ENCODE results near the gene RBM20. TPM values are rescaled to one million over a fixed set of nuclear protein-coding genes. Genes with fewer than 3 reads are reported as not detected.
"Not testable (repeated sequence)": the region's sequence is repeated elsewhere in the genome, so short reads cannot be mapped to it uniquely, and the experiment has no call there.

Gene RBM20
- total RNA-seq, 1 donor = 1.0 TPM

DNA sequence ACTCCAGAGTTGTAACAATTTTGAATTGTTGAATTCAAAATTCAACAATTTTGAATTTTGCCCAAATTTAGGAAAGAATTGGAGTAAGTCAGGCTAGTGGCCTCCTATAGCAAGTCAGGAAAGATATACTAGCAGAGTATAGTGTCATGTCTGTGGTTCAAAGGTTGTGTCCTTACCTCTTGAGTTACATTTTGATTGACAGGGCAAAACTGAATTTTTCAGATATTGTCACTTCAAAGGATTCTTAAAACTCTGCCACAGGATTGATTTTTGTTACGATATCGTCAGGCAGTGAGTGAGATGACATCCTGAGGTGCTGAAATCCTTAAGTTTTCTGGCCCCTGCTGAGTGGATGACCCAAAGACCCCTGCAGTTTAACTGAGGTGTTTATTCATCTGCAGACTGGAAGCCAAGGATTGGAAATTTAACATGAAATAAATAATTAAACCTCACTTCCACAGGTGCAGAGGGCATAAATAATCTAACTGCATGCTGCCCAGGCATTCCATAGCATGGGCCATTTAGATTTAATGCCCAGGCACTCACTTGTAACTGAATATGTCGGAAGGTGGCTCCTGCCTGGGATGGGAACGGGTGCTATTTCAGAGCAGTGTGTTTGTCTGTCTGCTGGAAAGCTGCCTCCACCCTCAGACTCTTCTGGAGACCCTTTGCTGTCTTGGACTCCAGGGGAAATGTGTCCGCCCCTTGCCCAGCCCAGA, 50.8 kb downstream of the RBM20 start:
- no peak overlapping the region for H3K4me3 ChIP-seq (ENCODE audit: low read length)
- H3K9me3 ChIP-seq (ENCODE audit: low read depth, low read length) = peaks cover 15% of the 10 kb centered on the region
- no peaks in the 10 kb centered on the region for H3K4me1 ChIP-seq (ENCODE audit: insufficient read depth, low read length)
- peaks cover 7% of the 10 kb centered on the region for H3K27me3 ChIP-seq (ENCODE audit: insufficient read depth, low read length)

DNA sequence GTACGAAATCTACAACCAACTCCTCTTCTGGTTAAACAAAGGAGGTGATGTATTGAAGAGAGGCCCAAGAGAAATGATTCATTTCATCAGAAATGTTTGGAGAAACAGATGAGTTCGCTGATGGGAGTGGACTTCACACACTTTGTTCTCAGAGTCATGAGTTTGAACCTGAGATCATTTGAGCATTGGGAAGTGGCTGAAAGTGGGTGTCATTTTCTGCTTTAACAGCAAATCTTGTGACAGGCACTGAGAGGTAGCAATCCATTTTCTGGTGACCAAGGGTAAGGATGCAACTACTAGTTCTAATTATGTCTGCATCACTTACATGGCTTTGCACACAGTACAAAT, 51.4 kb downstream of the RBM20 start:
- Histone ChIP-seq H3K4me1 (ENCODE audit: insufficient read depth, low read length) (no peaks in the 10 kb centered on the region), H3K9me3 (ENCODE audit: low read depth, low read length) (peaks cover 15% of the 10 kb centered on the region), H3K27me3 (ENCODE audit: insufficient read depth, low read length) (peaks cover 7% of the 10 kb centered on the region), H3K4me3 (ENCODE audit: low read length) (no peak overlapping the region)

DNA sequence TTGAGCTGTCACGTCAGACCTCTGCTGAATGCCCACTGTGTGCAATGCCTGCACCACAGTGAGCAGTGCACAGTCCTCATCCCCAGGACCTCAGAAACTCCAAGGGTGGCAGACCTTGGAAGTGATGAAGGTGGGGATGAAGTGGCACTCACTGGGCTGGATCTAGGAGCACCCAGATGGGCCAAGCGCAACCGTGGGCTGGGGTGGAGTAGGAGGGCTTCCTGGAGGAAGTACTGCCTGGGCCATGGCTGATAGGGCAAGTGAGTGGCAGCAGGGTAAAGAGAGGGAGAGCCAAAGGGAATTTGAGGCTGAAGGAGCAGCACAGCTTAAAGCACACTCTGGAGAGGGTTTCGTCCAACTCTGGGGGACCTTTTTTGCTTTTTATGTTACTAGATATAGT, 52.3 kb downstream of the RBM20 start:
- H3K9me3 ChIP-seq (ENCODE audit: low read depth, low read length) = peaks cover 15% of the 10 kb centered on the region
- peaks cover 7% of the 10 kb centered on the region for H3K27me3 ChIP-seq (ENCODE audit: insufficient read depth, low read length)
- H3K4me3 ChIP-seq (ENCODE audit: low read length) = no peak overlapping the region
- no peaks in the 10 kb centered on the region for H3K4me1 ChIP-seq (ENCODE audit: insufficient read depth, low read length)

DNA sequence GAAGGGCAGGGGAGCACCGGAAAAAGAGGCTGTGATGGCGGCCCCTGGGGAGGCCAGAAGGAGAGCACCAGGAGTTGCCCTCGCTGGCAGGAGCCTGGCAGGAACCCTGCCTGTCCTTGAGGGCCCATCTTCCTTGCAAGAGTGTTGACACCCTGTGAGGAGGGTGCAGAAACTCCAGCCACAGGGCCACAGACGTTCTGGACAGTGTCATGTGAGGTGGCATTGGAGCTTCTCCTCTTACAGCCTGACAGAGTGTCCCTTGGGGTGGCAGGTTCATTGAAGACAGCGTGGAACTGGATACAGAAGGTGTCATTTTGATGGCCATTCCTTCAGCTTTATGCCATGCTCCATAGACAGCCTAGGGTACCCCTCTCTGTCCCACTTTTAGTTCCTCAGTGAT, 54.2 kb downstream of the RBM20 start:
- peaks cover 3% of the 10 kb centered on the region for H3K27me3 ChIP-seq (ENCODE audit: insufficient read depth, low read length)
- H3K4me1 ChIP-seq (ENCODE audit: insufficient read depth, low read length) = no peaks in the 10 kb centered on the region
- H3K4me3 ChIP-seq (ENCODE audit: low read length) = no peak overlapping the region
- H3K9me3 ChIP-seq (ENCODE audit: low read depth, low read length) = no peaks in the 10 kb centered on the region

DNA sequence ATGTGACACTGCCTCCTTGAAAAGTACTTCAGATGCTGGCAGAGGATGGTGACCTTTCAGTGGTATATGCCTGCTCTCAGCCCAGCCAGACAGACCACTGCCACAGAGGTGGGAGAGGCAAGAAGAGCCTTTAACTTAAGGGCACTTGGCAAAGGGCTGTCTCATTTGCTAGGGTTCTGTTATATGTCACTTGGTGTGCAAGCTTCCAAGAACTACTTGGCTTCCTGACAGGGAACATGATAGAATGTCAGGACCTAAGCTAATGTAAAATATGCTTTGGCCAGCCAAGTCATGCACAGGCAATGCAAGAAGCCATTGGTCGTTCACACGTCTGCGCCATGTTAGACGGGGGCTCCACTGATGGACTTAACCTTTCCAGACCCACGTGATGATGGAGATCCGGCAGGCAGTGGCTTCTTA, 54.7 kb downstream of the RBM20 start:
- no peak overlapping the region for H3K4me3 ChIP-seq (ENCODE audit: low read length)
- no peaks in the 10 kb centered on the region for H3K9me3 ChIP-seq (ENCODE audit: low read depth, low read length)
- H3K4me1 ChIP-seq (ENCODE audit: insufficient read depth, low read length) = no peaks in the 10 kb centered on the region
- peaks cover 3% of the 10 kb centered on the region for H3K27me3 ChIP-seq (ENCODE audit: insufficient read depth, low read length)

DNA sequence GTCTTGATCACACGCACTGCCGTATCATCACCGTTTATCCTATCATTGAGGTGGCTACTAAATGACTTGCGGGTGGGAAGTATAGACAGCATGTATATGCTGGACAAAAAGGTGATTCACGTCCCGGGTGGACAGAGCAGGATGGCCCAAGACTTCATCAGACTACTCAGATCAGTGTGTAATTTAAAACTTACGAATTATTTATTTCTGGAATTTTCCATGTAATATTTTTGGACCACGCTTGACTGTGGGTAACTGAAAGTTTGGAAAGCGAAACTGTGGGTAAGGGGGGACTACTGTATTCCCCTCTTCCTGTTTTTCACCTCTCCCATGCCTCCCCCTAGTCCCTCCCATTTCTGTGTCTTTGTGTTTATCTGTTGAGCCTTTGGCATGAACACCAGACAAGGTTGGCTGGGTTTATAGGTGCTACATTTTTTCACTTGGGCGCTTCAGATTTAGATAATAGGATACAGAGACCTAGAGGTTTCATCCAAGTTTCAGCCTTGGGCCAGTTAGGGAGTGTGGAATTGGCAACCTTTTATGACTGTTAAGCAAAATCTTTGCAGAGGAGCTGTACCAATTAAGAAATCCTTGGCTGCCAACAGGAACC, 55.8 kb downstream of the RBM20 start:
- Histone ChIP-seq H3K27me3 (ENCODE audit: insufficient read depth, low read length) (peaks cover under 1% of the 10 kb centered on the region), H3K4me1 (ENCODE audit: insufficient read depth, low read length) (no peaks in the 10 kb centered on the region), H3K9me3 (ENCODE audit: low read depth, low read length) (no peaks in the 10 kb centered on the region), H3K4me3 (ENCODE audit: low read length) (no peak overlapping the region)

DNA sequence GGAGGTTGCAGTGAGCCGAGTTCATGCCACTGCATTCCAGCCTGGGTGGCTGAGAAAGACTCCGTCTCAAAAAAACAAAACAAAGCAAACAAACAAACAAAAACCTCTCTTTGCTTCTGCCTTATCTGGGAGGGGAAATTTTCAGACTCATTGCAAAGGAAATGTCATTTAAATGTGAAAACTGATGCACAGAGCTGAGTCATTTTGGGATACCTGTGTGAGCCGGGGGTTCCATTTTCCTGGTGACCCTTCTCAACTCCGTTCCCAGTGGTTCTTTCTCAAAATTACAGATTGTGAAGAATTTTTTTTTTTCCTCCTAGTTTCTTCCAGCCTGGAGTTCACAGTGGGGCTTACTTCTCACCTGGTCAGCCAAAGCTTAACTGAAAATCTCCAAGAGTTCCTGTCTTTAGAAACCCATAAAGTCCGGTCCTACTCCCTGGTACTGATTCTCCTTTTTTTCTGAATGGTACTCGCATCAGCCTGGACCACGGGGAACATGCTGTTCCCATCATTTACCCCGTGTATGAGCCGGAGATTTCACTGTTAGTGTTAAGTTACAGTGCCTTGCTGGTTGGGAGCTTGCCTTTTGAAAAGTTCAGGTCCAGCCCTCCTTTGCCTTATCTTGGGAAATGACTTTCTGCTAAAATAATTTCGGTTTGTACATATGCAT, 56.9 kb downstream of the RBM20 start:
- Histone ChIP-seq H3K27me3 (ENCODE audit: insufficient read depth, low read length) (no peaks in the 10 kb centered on the region), H3K4me1 (ENCODE audit: insufficient read depth, low read length) (no peaks in the 10 kb centered on the region), H3K4me3 (ENCODE audit: low read length) (no peak overlapping the region), H3K9me3 (ENCODE audit: low read depth, low read length) (no peaks in the 10 kb centered on the region)

DNA sequence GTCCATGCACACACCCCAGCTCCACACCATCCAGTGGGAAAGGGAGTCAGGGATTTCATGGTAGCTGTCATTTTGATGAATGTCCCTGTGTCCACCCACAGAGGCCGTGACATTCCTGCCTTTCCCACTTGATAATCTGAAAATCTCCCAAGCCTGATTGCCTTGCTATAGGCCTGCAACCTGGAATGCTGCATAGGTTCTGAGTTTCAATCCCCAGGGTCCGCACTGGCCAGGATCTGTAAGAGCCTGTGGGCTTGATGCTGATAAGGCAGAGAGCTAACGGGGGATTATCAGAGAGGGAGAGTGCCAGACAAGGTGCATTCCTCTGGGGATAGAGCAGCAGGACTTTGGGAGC, 57.5 kb downstream of the RBM20 start:
- Histone ChIP-seq H3K27me3 (ENCODE audit: insufficient read depth, low read length) (no peaks in the 10 kb centered on the region), H3K4me1 (ENCODE audit: insufficient read depth, low read length) (no peaks in the 10 kb centered on the region), H3K4me3 (ENCODE audit: low read length) (no peak overlapping the region)

DNA sequence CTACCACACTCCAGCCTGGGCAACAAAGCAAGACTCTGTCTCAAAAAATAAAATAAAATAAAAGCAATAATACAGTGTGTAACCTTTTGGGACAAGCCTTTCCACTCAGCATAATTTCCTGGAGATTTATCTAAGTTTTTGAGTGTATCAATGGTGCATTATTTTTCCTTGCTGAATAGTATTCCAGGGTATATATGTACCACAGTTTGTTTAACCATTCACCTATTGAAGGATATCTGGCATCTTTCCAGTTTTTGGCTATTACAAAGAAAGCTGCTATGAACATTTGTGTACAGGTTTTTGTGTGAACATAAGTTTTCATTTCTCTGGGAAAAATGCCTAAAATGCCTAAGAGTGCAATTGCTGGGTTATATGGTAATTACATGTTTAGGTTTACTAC, 59.9 kb downstream of the RBM20 start:
- no peaks in the 10 kb centered on the region for H3K27me3 ChIP-seq (ENCODE audit: insufficient read depth, low read length)
- H3K4me1 ChIP-seq (ENCODE audit: insufficient read depth, low read length) = no peaks in the 10 kb centered on the region
- H3K4me3 ChIP-seq (ENCODE audit: low read length) = no peak overlapping the region
- H3K9me3 ChIP-seq (ENCODE audit: low read depth, low read length) = no peaks in the 10 kb centered on the region

More for the DNA sequence above, 57.5 kb downstream of the RBM20 start:
- no peaks in the 10 kb centered on the region for H3K9me3 ChIP-seq (ENCODE audit: low read depth, low read length)

DNA sequence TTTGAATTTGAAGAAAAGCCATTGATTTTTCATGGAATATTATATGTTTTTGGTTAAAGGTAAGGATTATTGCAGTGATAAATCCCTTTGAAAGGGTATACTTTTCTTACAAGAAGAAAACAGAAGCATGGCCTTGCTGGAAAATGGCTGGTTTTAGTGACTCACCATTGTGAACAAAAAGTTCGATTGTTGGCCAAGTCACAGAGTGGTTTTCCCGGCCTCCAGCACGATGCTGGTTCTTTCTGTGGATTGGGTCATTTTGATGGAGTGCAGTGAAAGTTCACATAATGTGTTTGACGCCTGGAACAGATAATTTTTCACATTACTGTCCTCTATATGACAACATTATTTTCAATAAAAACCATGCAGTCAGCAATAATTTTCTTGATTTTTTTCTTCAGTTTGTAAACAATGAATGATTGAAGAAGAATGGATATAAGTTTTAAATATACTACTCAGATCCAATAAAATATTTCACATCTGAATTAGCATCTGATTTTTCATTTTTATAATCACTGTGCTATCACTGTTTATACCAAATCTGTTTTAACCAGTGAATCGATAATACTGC, 60.9 kb downstream of the RBM20 start:
- Histone ChIP-seq H3K27me3 (ENCODE audit: insufficient read depth, low read length) (no peaks in the 10 kb centered on the region), H3K9me3 (ENCODE audit: low read depth, low read length) (no peaks in the 10 kb centered on the region), H3K4me3 (ENCODE audit: low read length) (no peak overlapping the region), H3K4me1 (ENCODE audit: insufficient read depth, low read length) (no peaks in the 10 kb centered on the region)

DNA sequence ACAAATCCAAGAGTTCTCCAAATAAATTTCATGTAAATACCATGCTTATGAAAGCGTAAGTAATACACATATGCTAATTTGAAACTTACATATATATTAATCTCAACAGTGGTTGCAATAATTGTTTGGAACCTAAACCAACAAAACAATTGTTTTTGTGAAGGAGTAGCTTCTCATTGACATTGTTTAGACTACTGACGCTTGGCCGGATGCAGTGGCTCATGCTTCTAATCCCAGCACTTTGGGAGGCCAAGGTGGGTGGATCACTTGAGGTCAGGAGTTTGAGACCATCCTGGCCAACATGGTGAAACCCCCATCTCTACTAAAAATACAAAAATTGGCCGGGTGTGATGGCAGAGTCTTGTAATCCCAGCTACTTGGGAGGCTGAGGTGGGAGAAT, 61.5 kb downstream of the RBM20 start:
- H3K9me3 ChIP-seq (ENCODE audit: low read depth, low read length); H3K4me1 ChIP-seq (ENCODE audit: insufficient read depth, low read length); H3K27me3 ChIP-seq (ENCODE audit: insufficient read depth, low read length); H3K4me3 ChIP-seq (ENCODE audit: low read length): not testable (repeated sequence)

DNA sequence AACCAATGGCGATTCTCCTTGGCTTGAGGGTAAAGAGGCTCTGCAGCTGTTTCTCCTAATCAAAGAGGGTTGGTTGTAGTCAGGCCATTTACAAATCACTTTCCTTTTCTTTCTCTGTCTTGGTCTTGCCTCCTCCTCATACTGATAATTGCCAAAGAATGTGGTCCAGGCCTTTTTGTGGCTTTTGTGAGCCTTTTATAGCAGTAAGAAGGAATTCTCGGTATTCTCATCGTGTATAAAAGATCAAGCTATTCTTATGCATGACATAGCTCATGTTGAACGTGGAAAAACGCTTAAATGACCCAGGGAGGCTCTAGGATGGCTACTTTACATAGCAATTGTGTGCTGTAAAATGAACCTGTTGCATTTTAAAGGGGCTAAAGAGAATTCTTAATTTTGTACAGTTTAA, 62.6 kb downstream of the RBM20 start:
- no peaks in the 10 kb centered on the region for H3K4me1 ChIP-seq (ENCODE audit: insufficient read depth, low read length)
- H3K4me3 ChIP-seq (ENCODE audit: low read length) = no peak overlapping the region
- no peaks in the 10 kb centered on the region for H3K9me3 ChIP-seq (ENCODE audit: low read depth, low read length)
- no peaks in the 10 kb centered on the region for H3K27me3 ChIP-seq (ENCODE audit: insufficient read depth, low read length)

DNA sequence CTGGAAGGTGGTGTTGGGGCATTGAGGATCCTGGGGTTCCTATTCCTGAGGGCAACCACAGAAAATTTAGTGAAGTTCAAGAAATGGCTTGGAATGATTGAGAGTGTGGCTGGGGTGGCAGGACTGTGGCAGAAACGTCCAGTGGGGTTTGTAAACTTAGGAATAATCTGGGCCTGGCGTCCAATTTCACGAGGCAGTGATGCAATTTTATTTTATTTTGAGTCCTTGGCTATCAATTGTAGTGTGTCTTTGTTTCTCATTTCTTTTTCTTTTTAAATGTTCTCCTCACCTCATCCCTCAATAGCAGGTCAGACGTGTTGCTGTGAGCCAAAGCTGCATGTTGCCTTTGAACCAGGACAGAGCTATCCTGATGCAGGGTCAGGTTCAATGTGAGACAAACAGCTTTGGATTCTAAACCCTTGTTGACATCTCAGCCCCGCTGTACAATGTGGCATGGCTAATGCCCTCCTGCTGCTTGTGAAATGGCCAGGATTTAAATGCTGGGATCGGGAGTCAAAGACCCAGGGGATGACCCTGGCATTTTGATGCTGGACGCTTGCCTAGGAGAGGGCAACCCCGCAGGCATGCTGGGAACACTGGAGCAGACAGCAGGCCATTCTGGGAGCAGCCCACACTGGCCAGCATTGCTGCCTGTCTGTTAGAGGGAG, 64.8 kb downstream of the RBM20 start:
- Histone ChIP-seq H3K4me3 (ENCODE audit: low read length) (no peak overlapping the region), H3K4me1 (ENCODE audit: insufficient read depth, low read length) (no peaks in the 10 kb centered on the region), H3K27me3 (ENCODE audit: insufficient read depth, low read length) (no peaks in the 10 kb centered on the region), H3K9me3 (ENCODE audit: low read depth, low read length) (no peaks in the 10 kb centered on the region)

DNA sequence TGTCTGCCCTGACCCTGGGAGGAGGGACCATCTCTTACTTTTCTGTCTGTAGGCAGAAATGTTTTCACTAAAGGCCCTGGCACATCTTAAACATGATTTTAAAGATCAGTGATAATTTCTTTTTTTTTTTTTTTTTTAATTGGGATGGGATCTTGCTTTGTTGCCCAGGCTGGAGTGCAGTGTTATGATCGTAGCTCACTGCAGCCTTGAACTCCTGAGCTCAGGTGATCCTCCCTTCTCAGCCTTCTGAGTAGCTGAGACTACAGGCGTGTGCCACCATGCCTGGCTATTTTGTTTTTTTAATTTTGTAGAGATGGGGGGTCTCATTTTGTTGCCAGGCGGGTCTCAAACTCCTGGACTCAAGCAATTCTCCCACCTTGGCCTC, 65.3 kb downstream of the RBM20 start:
- Histone ChIP-seq H3K4me3 (ENCODE audit: low read length) (no peak overlapping the region), H3K4me1 (ENCODE audit: insufficient read depth, low read length) (no peaks in the 10 kb centered on the region), H3K27me3 (ENCODE audit: insufficient read depth, low read length) (no peaks in the 10 kb centered on the region), H3K9me3 (ENCODE audit: low read depth, low read length) (no peaks in the 10 kb centered on the region)

DNA sequence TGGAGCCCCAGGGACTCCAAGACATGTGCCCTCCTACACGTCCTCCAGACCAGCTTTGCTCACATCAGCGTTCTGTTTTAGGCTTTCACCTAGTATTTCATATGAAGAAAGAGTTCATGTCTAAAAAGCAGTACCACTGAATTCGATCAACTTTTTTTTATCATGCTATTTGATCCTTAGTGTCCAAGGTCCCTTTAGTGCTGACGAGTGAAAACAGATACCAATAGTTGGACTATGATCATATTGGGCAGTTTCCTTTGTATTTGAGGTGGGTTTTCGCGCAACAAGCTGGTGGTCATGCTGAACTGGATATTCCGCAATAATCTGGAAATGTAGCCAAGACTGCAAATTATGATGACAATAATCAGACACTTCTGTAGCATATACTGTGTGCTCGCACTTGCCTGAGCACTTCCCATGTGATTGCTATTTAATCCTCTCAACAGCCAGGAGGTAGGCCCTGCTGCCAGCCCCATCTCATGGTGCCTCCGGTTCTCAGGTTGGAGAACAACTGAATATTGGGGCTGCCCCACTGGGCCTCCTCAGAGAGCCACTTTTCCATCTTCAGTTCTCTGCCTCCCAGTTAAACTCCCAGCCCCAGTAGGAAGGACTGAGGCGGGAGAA, 65.9 kb downstream of the RBM20 start:
- Histone ChIP-seq H3K27me3 (ENCODE audit: insufficient read depth, low read length) (no peaks in the 10 kb centered on the region), H3K4me1 (ENCODE audit: insufficient read depth, low read length) (no peaks in the 10 kb centered on the region), H3K9me3 (ENCODE audit: low read depth, low read length) (no peaks in the 10 kb centered on the region), H3K4me3 (ENCODE audit: low read length) (no peak overlapping the region)
